ENCODE data around the gene C10orf67. TPM values are rescaled to one million over a fixed set of nuclear protein-coding genes. Genes with fewer than 3 reads are reported as not detected.

Gene C10orf67
- total and polyA plus RNA-seq, 7 donors, result 0.04 TPM; not detected in 6

GRCh38 chr10:23293973-23294590, 50.5 kb downstream of the C10orf67 start:
- no peaks in the 10 kb centered on the region for H3K9me3 ChIP-seq
- TF ChIP-seq, protein P1, sequence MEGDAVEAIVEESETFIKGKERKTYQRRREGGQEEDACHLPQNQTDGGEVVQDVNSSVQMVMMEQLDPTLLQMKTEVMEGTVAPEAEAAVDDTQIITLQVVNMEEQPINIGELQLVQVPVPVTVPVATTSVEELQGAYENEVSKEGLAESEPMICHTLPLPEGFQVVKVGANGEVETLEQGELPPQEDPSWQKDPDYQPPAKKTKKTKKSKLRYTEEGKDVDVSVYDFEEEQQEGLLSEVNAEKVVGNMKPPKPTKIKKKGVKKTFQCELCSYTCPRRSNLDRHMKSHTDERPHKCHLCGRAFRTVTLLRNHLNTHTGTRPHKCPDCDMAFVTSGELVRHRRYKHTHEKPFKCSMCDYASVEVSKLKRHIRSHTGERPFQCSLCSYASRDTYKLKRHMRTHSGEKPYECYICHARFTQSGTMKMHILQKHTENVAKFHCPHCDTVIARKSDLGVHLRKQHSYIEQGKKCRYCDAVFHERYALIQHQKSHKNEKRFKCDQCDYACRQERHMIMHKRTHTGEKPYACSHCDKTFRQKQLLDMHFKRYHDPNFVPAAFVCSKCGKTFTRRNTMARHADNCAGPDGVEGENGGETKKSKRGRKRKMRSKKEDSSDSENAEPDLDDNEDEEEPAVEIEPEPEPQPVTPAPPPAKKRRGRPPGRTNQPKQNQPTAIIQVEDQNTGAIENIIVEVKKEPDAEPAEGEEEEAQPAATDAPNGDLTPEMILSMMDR (IDR thresholded peaks at IDR 0.05), result no peak
- WGBS, 2 donors, result 57 to 72% methylated on average over 4 of the region's 4 CpGs
- H3K4me3 ChIP-seq, result no peak overlapping the region
- DNase-seq, result no peak
- no peak overlapping the region for H3K27ac ChIP-seq
- intact Hi-C loops (cut with DNase I), result no loop called here
- no peaks in the 10 kb centered on the region for H3K4me1 ChIP-seq
- no peaks in the 10 kb centered on the region for H3K36me3 ChIP-seq
- peaks cover 0 to 11% (median 0%) of the 10 kb centered on the region in 3 donors for H3K27me3 ChIP-seq

- DNase-seq, result no peak
- Histone ChIP-seq H3K4me3 (no peak overlapping the region), H3K27me3 (peaks cover 0 to 11% (median 0%) of the 10 kb centered on the region in 3 donors), H3K36me3 (no peaks in the 10 kb centered on the region), H3K4me1 (no peaks in the 10 kb centered on the region), H3K27ac (no peak overlapping the region), H3K9me3 (no peaks in the 10 kb centered on the region)
- 6 to 13% methylated on average over 7 of the region's 7 CpGs for WGBS, 2 donors
- intact Hi-C loops (cut with DNase I), result no loop called here
- TF ChIP-seq EP300 (IDR thresholded peaks at IDR 0.05), result no peak
- no peak for TF ChIP-seq POLR2AphosphoS5 (IDR thresholded peaks at IDR 0.05)
- TF ChIP-seq, protein P1 (IDR thresholded peaks at IDR 0.05), result no peak
- no peak for TF ChIP-seq POLR2A (IDR thresholded peaks at IDR 0.05)
These were observed 51.4 kb downstream of the C10orf67 start for GRCh38 chr10:23293145-23293724.

GRCh38 chr10:23291551-23292334, 52.9 kb downstream of the C10orf67 start:
- intact Hi-C loops (cut with DNase I), result no loop called here

DNA sequence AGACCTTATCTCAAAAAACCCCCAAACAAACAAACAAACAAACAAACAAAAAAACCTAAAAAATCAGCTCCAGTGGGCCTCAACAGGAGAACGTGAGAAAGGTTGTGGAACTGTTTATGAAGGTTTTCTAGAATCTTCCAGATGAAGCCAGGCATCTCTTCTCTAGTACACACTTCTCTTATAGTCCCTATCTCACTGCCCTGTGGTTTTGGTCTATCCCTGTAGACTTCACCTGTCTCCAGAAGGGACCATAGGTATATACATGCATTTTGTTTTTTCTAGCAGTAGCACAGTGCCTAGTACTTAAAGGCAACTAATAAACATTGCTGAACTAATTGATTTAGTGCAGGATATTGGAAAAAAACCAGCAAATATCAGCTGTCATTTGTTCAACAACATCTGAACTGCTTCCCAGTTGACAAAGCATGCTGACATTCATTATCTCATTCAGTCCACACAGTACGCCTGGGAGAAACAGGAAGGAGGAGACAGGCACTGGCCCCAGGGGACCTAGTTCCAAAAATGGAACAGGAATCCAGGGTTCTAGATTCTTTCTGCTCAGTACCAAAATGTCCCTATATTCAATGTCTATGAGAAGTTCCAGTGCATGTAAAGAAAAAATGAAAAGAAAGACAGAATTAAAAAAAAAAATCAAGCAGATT, 59.8 kb downstream of the C10orf67 start:
- no peaks in the 10 kb centered on the region for H3K27me3 ChIP-seq
- TF ChIP-seq EP300 (IDR thresholded peaks at IDR 0.05) (no peak), POLR2A (IDR thresholded peaks at IDR 0.05) (no peak), POLR2AphosphoS5 (IDR thresholded peaks at IDR 0.05) (no peak)
- TF ChIP-seq, protein P1 (IDR thresholded peaks at IDR 0.05), result no peak
- intact Hi-C loops (cut with DNase I), result no loop called here
- WGBS, 2 donors, result 36 to 60% methylated on average over 2 of the region's 2 CpGs
- H3K9me3 ChIP-seq, result no peaks in the 10 kb centered on the region
- H3K27ac ChIP-seq, result no peak overlapping the region
- H3K36me3 ChIP-seq, result no peaks in the 10 kb centered on the region
- H3K4me1 ChIP-seq, result no peaks in the 10 kb centered on the region
- no peak overlapping the region for H3K4me3 ChIP-seq
- no peak for DNase-seq

More at GRCh38 chr10:23291551-23292334, 52.9 kb downstream of the C10orf67 start:
- WGBS, 2 donors, result 52 to 65% methylated on average over 13 of the region's 13 CpGs
- no peaks in the 10 kb centered on the region for H3K9me3 ChIP-seq
- TF ChIP-seq, protein P1 (IDR thresholded peaks at IDR 0.05), result no peak
- TF ChIP-seq EP300 (IDR thresholded peaks at IDR 0.05) (no peak), POLR2AphosphoS5 (IDR thresholded peaks at IDR 0.05) (no peak), POLR2A (IDR thresholded peaks at IDR 0.05) (no peak)
- no peak overlapping the region for H3K27ac ChIP-seq
- H3K4me3 ChIP-seq, result no peak overlapping the region
- H3K4me1 ChIP-seq, result no peaks in the 10 kb centered on the region
- peaks cover 0 to 11% (median 0%) of the 10 kb centered on the region in 3 donors for H3K27me3 ChIP-seq
- DNase-seq, result no peak
- no peaks in the 10 kb centered on the region for H3K36me3 ChIP-seq

All from sigmoid colon (tissue), 7 donors.